ENCODE results near the gene ZBTB17.

DNA sequence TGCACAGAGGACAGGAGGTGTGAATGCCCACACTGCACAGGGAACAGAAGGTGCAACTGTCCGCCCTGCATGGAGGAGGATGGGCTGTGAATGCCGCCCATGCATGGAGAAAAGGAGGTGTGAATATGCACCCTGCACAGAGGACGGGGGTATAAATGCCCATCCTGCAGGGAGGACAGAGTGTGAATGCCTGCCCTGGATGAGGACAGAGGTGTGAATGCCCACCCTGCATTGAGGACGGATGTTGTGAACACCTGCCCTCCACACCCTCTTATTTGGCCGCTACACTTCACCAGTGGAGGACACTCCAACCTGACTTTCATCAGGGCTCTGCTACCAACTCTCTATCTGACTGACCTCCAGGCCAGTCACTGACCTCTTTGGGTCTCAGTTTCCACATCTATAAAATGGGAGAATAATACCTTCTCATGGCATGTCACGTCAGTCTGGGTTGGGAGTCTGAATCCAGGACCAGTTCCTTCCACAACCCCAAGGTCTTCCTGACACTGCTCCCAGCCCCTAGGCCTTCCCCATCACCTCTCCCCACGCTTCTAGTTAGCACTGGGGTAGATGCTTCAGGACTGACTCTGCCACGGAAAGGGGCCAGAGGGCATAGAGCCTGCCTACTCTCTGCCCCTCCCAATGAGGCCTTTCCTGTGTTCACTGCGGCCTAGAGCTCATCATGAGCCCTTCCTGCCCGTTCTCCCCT is 28.4 kb downstream of the ZBTB17 start:
- TF ChIP-seq, protein P1, sequence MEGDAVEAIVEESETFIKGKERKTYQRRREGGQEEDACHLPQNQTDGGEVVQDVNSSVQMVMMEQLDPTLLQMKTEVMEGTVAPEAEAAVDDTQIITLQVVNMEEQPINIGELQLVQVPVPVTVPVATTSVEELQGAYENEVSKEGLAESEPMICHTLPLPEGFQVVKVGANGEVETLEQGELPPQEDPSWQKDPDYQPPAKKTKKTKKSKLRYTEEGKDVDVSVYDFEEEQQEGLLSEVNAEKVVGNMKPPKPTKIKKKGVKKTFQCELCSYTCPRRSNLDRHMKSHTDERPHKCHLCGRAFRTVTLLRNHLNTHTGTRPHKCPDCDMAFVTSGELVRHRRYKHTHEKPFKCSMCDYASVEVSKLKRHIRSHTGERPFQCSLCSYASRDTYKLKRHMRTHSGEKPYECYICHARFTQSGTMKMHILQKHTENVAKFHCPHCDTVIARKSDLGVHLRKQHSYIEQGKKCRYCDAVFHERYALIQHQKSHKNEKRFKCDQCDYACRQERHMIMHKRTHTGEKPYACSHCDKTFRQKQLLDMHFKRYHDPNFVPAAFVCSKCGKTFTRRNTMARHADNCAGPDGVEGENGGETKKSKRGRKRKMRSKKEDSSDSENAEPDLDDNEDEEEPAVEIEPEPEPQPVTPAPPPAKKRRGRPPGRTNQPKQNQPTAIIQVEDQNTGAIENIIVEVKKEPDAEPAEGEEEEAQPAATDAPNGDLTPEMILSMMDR (IDR thresholded peaks at IDR 0.05): no peak
- no peak for TF ChIP-seq POLR2A (IDR thresholded peaks at IDR 0.05)

Data from heart left ventricle (tissue), 13 donors.